DMS79 treated with DMSO at 0.1 percent for 48 hours (cell line): ENCODE data around the gene NPFFR1.
"Not testable (repeated sequence)": the region's sequence is repeated elsewhere in the genome, so short reads cannot be mapped to it uniquely, and the experiment has no call there.

ENCODE experiments used
- DNase-seq: peaks from one replicate; lab custom pipeline; 2025; lab: John Stamatoyannopoulos, UW

The NPFFR1 gene

GRCh38 chr10:70222811-70223447, 60.9 kb downstream of the NPFFR1 start:
- DNase-seq: not testable (repeated sequence)

- no peak for DNase-seq
Measured at GRCh38 chr10:70222340-70222794, 61.4 kb downstream of the NPFFR1 start.

GRCh38 chr10:70221030-70221429, 62.8 kb downstream of the NPFFR1 start:
- no peak for DNase-seq

GRCh38 chr10:70212879-70213278, 70.9 kb downstream of the NPFFR1 start:
- no peak for DNase-seq

- no peak for DNase-seq
Measured at GRCh38 chr10:70212277-70212676, 71.5 kb downstream of the NPFFR1 start.

- DNase-seq: no peak
Measured at GRCh38 chr10:70206762-70207161, 77.0 kb downstream of the NPFFR1 start.

GRCh38 chr10:70201105-70201504, 82.7 kb downstream of the NPFFR1 start:
- DNase-seq: no peak

- no peak for DNase-seq
Measured at GRCh38 chr10:70198696-70199466, 84.9 kb downstream of the NPFFR1 start.
